ENCODE results near the gene FBRS.

FBRS gene

DNA sequence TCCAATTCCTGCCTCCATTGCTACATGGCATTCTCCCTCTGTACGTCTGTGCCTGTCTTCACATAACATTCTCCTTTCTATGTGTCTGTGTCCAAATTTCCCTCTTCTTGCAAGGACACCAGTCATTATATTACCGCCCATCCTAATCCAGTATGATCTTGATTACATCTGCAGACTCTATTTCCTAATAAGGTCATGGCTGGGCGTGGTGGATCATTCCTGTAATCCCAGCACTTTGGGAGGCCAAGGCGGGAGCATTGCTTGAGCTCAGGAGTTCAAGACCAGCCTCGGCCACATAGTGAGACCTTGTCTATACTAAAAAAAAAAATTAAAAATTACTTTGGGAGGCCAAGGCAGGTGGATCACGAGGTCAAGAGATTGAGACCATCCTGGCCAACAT lies 12.5 kb upstream of the FBRS start:
- DNase-seq, result no peak

DNA sequence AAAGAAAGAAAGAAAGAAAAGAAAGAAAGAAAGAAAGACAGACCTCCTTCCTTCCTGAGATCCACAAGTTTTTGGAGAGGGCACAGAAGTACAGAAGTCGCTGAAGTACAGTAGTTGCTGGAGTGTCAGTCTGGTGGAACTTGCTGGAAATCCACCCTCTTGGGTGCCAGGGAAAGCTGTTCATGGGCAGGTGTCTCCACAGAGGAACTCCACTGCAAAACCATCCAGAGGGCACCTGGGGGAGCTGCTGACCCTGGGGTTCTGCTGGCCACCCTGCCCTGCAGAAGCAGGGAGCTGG lies 11.0 kb upstream of the FBRS start:
- no peak for DNase-seq

DNA sequence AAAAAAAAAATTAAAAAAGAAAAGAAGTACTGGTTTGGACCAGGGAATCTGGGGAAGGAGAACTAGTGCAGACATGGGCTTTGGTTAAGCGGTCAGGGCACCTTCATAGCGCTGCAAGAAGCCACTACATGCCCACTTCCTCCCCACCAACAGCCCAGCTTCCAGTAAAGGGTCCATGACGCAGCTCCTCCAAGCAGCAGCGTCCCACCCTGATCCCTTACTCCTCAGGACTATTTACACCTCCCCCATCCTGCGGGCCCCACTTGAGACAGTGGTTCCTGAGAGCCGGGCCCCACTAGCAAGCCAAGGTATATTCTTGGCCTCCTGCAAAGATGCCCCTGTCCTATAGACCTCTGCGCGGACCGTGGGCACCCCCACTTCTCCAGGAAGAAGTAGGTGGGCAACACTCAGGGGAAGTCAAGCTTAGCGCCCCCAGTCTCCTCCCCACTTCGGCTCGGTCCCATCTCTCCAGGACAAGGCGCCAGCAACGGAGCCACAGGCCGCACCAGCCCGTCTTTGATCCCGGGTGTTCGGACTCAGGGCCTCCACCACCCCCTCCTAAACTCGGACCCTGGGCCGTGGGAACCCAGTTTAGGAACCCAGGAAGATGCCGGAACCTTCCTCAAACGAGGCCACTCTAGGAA lies 8.4 kb upstream of the FBRS start:
- DNase-seq, result no peak

DNA sequence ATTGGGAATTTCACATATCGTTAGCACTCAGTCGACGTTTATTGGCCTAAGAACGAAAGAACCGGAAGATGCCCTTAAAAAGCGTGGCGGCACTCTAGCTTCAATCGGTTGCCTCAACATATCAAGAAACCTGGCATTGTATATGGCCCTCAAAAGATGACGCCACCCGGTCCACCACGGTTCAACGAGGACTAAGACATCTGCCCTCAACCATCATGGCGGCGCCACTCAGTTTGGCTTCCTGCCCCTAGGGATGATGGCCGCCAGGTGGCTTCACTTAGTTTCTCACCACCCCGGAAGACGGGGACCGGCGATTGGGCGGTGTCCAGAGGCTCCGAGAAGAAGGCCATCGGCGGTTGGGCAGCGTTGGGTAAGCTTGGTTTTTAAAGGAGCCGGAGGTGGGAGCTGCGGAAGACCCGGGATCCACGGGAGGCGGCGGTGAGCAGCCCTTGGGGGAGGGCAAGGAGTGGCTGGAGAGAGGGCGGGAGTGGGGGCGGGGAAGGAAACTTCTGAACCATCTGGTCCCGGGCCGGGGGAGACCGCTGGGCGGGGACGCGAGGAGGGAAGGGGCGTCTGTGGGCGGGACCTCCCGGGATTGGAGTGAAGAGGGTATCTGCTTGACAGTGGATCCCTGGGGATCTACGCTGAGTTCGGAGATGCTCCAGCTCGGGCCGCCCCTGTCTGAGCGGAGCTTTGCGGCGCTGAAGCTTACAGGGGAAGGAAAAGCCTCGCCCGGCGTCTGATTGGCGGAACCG lies 7.7 kb upstream of the FBRS start, which contains the start of gene PRR14:
Gene PRR14, plus strand, starts transcription at position 592 of the 755 bp plus-strand sequence. CDS start 686 bp downstream, outside the sequence.
- peak; percentile 100 for DNase-seq

DNA sequence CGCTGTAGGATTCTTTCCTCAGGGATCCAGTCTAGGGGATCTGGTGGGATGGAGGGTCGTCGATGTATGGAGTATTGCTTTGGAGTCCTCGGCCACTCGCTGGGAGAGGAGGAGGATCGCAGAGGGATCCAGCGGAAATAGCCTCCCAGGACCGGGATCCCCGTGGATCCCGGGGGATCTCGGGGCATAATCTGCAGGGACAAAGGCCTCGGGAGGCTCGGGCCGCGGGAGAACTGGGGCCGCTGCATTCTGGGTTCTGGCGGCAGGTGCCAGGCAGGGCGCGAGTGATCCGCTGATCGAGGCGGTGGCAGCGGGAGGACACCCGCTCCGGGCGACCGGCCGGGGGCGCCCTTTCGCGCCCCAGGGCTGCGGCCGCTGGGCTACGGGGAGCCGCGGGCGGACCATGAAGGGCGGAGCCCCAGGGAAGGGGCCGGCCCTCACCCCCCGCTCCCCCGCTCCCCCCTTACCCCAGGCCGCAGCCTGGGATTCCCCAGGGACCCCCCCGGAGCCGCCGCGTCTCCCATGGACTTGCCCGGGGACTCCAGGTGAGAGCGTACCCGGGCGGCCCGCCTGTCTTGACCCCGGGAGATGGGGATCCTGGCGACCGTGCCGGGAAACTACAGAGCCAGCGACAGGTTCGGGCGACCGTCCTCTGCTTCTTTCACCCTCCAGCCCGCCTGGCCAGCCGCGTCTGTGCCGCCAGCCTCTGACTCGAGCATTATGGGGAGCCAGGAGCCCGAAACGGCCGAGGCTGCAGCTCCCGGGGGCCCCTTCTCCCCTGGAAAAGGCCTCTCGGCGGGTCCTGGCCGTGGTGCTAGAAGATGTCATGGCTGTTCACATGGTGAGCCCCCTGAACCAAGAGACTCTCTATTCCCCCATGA lies 6.9 kb upstream of the FBRS start:
- peak; percentile 82 for DNase-seq

DNA sequence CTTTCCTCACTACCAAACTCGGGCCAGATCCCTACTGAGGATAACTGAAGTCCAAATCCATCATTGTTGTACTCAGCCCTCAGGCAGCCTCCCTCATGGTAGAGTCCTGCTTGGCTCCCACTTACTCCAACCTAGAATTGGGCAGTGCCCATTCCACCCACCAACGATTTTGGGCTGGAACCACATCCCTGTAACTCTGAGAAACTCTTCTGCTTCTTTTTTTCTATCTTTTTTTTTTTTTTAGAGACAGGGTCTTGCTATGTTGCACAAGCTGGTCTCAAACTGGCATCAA lies 6.3 kb upstream of the FBRS start:
- DNase-seq, result no peak

DNA sequence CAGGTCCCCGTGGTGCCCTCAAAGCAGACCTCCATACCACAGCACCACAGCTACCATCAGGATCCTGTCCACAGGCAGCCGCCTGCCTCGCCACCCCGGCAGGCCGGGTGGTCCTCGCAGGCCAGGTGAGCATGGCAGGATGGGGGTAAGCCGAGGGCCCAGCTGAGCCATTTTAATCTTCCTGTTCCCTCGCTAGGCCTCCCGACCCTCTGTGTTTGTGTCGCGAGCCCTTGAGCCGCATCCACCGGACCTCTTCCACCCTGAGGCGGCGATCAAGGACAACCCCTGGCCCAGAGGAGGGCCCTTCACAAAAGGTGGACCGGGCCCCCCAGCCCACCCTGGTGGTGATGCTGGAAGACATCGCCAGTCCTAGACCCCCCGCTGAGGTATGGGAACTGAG lies 5.5 kb upstream of the FBRS start:
- DNase-seq, result no peak

DNA sequence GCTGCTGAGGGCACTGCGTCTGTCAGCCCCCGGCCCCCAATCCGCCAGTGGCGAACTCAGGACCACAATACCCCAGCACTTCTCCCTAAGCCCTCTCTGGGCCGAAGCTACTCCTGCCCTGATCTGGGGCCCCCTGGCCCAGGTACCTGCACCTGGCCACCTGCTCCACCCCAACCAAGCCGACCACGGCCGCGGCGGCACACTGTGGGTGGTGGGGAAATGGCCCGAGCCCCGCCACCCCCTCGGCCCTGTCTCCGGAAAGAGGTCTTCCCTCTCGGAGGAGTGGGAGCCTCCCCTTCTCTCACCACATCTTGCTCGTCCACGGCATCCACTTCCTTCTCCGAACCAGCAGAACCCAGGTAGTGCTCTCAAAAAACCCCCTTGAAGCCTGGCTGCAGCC lies 3.4 kb upstream of the FBRS start:
- no peak for DNase-seq

DNA sequence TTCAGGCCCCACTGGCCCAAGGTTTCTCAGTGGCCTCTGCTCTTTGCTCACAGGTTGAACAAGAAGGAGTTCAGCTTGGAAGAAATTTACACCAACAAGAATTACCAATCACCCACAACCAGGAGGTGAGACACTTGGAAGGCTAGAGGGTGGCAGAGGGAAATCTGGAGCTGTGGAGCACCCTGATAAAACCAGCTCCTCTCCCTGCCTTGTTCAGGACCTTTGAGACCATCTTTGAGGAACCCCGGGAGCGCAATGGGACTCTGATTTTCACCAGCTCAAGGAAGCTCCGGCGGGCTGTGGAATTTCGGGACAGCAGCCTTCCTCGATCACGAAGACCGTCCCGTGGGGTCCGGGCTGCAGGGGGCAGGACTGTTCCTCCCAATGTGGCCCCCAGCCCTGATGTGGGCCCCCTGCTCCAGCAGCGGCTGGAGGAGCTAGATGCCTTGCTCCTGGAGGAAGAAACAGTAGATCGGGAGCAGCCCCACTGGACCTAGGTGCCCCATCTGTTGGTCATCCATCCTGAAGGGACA lies 2.4 kb upstream of the FBRS start:
- DNase-seq, result no peak

DNA sequence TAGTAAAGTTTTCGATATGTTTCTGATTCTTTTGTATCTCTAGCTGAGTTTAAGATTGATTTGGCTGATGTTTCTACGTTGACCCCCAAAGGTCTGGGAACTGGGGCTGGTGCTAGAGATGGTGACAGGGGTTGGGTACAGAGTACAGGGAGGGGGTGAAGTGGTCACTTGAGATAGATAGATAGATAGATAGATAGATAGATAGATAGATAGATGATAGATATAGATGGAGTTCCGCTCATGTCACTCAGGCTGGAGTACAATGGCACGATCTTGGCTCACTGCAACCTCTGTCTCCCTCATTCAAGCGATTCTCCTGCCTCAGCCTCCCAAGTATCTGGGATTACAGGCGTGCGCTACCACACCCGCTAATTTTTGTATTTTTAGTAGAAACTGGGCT lies 1.8 kb upstream of the FBRS start:
- DNase-seq, result no peak

DNA sequence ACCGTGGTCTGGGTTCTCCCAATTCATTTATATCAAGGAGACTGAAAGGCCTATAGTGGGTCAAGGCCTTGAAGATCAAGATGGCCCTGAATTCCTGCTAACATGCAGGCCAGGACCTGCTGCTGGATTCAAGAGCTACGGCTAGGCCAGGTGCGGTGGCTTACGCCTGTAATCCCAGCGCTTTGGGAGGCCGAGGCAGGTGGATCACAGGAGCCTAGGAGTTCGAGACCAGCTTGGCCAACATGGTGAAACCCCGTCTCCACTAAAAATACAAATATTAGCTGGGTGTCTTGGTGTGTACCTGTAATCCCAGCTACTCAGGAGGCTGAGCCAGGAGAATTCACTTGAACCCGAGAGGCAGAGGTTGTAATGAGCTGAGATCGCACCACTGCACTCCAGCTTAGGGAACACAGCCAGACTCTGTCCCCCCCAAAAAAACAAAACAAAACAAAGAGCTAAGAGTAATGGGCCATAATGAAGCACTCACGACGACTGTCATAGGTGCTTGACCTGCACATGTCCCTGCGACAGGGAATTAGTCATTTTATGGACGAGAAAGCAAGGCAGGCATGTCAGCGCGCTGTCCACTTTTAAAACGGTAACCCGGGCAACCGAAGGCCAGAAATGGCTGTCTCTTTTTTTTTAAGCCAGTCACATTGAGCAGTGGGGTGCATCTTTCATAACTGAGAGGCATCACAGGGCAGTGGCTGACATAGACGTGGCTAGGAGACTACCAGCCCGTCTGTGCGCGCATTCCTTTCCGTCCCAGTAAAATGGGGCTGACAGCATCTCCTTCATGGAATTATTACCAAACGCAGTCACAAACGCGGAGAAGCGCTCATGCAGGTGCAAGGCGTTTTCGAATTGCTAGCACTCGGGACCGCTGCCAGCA lies 1.0 kb upstream of the FBRS start:
- DNase-seq, result no peak

DNA sequence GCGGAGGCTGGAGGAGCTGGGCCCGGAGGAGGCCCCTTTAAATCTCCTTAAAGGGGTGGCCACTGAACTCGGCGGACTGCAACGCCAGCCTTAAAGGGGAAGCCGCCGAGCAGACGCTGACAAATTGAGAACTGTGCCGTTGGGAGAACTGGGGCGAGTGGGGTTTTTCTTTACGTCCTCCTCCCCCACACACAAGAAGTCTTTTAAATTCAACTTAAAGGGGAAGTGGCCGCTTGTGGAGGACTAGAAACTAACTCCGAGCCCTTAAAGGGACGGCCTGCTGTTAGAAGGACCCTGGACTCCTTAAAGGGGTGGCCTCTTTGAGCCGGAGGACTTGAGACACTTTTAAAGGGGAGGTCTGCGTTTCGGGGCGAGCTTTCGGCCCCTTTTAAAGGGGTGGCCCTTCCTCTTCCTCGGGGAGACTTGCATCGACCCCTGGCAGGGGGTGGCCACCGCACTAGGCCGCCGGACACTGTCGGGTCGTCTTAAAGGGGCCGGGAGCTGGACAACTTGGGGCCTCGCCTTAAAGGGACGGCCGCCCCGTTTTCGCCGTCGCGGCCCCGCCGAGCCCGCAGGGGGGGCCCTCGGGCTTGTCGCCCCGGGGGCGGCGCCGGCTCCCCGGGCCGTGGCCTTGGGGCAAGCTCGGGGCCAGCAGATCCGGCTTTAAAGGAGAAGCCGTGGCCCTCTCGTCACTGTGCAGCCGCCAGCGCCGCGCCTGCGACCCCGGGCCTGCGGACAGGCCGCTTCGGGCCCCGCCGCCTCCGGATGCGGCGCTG lies 688 bp downstream of the FBRS start:
- no peak for DNase-seq

DNA sequence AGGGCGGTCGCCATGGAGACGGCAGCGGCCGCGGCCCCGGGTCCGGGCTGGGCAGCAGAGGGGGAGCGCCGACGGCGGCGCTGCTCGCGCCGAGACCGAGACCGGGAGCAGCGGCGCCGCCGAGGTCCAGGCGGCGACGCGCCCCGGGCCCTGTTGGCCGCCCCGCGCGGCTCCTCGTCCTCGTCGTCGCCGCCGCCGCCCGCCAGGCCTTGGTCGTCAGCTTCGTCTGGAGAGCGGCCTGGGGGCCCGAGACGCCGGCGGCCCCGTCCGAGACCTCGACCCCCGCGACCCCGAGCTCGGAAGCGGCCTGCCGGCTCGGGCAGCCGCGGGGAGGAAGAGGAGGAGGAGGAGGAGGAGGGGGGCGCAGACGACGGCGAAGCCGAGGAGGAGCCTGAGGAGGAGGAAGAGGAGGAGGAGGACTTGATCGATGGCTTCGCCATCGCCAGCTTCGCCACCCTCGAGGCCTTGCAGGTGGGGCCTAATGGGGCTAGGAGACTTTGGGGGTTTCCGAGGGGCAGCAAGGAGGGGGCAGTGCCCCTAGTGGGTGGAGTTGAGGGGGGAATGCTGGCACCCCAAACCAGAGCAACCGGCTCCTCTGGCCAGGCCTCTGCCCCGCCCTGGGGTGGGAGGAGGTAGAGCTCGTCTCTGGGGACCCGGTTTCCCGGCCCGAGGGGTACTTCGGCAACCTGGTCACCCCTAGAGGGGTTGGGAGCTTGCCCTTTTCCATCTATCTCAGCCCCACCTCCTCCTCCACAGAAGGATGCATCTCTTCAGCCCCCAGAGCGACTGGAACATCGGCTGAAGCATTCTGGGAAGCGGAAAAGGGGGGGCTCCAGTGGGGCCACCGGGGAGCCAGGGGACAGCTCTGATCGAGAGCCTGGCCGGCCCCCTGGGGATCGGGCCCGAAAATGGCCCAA lies 1.5 kb downstream of the FBRS start:
- DNase-seq, result peak; percentile 42

DNA sequence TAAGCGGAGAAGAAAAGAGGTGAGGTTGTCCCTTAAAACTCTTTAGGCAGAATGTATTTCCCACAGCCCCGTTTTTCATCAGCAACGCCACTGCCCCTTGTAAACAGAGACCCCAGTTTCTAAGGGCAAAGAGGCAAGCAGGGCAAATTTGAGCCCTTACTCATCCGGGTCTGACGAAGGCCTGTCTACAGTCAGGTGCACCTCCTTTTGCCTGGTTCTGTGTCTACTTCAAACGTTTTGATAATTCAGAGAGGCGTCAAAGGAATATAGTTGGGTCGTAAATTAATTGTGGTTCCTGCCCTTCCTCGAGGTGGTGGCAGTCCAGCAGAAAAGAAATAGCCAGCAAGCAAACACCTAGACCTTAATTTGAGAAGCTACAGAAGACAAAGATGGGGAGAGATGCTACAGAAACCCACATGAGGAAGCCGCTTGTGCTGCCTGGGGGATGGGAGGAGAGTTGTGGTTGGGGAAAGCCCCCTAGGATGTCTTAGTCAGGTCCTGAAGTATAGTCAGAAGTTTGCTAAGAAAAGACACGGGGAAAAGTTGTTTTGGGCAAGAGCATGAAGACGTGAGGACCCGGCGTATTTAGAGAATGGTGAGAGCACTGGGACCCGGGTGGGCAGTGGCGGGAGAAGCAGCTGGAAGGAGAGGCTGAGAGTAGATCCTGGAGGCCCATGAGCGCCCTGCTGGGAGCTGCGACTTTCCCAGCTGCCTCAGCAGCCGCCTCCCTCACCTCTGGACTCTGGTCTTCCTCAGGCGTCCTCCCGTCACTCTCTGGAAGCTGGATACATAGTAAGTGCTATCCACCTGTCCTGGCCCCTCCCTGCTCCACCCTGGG lies 2.4 kb downstream of the FBRS start:
- peak; percentile 85 for DNase-seq

DNA sequence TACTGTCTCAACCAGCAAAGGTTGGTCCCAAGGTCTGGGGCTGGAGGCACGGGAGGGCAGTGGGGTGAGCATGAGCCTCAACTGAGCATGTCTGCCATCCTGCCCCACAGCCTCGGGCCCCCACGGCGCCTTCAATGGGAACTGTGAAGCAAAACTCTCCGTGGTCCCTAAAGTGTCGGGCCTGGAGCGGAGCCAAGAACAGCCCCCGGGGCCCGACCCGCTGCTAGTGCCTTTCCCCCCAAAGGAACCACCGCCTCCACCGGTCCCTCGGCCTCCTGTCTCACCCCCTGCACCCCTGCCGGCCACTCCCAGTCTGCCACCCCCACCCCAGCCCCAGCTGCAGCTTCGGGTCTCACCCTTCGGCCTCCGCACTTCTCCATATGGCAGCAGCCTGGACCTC lies 4.2 kb downstream of the FBRS start:
- DNase-seq, result no peak

DNA sequence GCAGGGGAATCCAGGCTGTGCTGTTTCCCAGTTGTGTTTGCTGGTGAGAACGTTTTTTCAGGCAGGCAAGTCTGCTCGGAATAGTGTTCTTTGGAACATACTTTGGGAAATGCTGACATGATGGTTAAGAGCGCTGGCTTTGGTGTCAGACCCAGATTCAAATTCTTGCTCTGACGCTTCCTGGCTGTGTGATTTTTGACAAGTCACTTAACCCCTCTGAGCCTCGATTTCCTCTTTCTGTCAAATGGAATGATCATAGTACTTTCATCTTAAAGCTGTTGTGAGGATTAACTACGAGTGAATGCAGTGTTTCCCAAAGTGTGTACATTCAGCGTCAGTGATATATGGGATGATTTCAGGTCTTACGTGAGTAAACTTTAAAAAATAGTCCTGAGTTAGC lies 4.8 kb downstream of the FBRS start:
- no peak for DNase-seq

DNA sequence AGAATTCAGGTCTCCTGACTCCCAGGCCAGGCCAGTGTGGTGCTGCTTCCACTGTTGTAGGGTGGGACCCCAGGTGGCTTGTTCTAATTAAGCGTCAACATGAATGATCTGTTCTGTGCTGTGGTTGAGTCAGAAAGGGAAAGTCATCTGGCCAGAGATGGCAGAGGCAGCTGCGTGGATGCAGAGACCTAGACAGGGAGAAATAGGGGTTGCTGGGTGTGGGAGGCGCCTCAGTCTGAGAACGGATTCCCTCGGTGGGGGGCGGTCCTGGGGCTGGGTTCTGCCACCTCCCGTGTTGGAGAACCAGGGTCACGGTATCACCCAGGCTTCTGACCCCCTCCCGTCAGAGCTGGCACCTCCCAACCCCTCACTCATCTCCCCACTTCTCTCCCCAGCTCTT lies 5.6 kb downstream of the FBRS start:
- no peak for DNase-seq

DNA sequence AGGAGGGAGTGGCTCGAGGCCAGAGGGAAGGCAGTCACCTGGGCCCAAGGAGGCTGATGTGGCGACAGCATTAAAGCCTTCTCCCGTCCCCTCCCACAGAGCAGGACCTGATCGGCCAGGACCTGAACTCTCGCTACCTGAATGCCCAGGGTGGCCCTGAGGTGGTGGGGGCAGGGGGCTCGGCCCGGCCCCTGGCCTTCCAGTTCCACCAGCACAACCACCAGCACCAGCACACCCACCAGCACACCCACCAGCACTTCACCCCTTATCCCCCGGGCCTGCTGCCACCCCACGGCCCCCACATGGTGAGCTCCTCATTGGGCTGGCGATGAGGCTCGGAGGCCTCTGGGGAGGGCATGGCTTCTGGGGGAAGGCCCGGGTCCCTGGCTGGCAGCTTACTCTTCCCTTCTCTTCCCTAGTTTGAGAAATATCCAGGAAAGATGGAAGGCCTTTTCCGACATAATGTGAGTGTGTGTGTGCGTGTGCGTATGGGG lies 6.4 kb downstream of the FBRS start:
- no peak for DNase-seq

DNA sequence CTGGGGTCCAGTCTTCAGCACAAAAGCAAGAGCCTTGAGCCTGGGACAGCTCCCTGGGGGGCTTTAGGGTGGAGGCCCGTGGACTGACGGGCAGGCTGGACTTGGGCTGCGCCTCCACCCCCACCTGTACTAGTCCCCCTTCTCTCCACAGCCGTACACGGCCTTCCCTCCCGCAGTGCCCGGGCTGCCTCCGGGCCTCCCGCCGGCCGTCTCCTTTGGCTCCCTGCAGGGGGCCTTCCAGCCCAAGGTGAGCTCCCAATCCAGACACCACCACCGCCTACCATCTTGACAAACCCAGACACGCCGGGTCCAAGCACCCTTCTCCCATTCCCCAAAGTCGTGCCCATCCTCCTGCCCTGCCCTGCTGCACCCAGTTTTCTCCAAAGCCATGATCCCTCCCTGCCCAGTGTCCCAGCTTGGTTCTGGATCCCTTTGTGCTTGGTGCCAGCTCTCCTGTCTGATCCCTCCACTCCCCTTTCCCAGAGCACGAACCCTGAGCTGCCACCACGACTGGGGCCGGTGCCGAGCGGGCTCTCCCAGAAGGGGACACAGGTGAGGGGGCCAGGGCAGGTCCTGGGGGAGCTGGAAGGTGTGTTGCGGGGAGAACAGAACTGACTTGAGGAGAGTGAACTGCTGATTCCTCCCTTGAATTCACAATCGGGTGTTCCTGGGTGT lies 7.1 kb downstream of the FBRS start:
- no peak for DNase-seq
